ENCODE results near the gene CNTNAP5.
"Not testable (repeated sequence)": the region's sequence is repeated elsewhere in the genome, so short reads cannot be mapped to it uniquely, and the experiment has no call there.

The CNTNAP5 gene

GRCh38 chr2:124328397-124328796 is 303.3 kb downstream of the CNTNAP5 start:
- H3K27me3 ChIP-seq (ENCODE audit: control insufficient read depth, insufficient read depth, low read length) = no peaks in the 10 kb centered on the region
- H3K4me2 ChIP-seq (ENCODE audit: low read length) = no peak overlapping the region
- H3K4me3 ChIP-seq (ENCODE audit: low read length) = no peak overlapping the region

GRCh38 chr2:124333784-124334183 is 308.7 kb downstream of the CNTNAP5 start:
- no peaks in the 10 kb centered on the region for H3K36me3 ChIP-seq (ENCODE audit: insufficient read depth, low read length)
- no peak overlapping the region for H3K9ac ChIP-seq (ENCODE audit: low read depth, low read length)
- H3K4me1 ChIP-seq (ENCODE audit: control insufficient read depth, insufficient read depth, low read length) = no peaks in the 10 kb centered on the region
- H3K27me3 ChIP-seq (ENCODE audit: control insufficient read depth, insufficient read depth, low read length) = no peaks in the 10 kb centered on the region
- no peak overlapping the region for H3K4me2 ChIP-seq (ENCODE audit: low read length)
- H3K9me3 ChIP-seq (replicated peaks; ENCODE audit: low read length) = no peaks in the 10 kb centered on the region
- H3K4me3 ChIP-seq (ENCODE audit: low read length) = no peak overlapping the region

More at GRCh38 chr2:124328397-124328796, 303.3 kb downstream of the CNTNAP5 start:
- H3K9ac ChIP-seq (ENCODE audit: low read depth, low read length) = no peak overlapping the region
- no peaks in the 10 kb centered on the region for H3K36me3 ChIP-seq (ENCODE audit: insufficient read depth, low read length)
- no peaks in the 10 kb centered on the region for H3K4me1 ChIP-seq (ENCODE audit: control insufficient read depth, insufficient read depth, low read length)
- H3K9me3 ChIP-seq (replicated peaks; ENCODE audit: low read length) = peaks cover 5% of the 10 kb centered on the region

GRCh38 chr2:124335058-124335457 is 310.0 kb downstream of the CNTNAP5 start:
- Histone ChIP-seq H3K9ac (ENCODE audit: low read depth, low read length) (no peak overlapping the region), H3K4me1 (ENCODE audit: control insufficient read depth, insufficient read depth, low read length) (no peaks in the 10 kb centered on the region), H3K9me3 (replicated peaks; ENCODE audit: low read length) (no peaks in the 10 kb centered on the region), H3K4me3 (ENCODE audit: low read length) (no peak overlapping the region), H3K36me3 (ENCODE audit: insufficient read depth, low read length) (no peaks in the 10 kb centered on the region), H3K27me3 (ENCODE audit: control insufficient read depth, insufficient read depth, low read length) (no peaks in the 10 kb centered on the region), H3K4me2 (ENCODE audit: low read length) (no peak overlapping the region)

- Histone ChIP-seq H3K27me3 (ENCODE audit: control insufficient read depth, insufficient read depth, low read length) (no peaks in the 10 kb centered on the region), H3K4me2 (ENCODE audit: low read length) (no peak overlapping the region), H3K4me3 (ENCODE audit: low read length) (no peak overlapping the region), H3K9ac (ENCODE audit: low read depth, low read length) (no peak overlapping the region), H3K36me3 (ENCODE audit: insufficient read depth, low read length) (no peaks in the 10 kb centered on the region), H3K4me1 (ENCODE audit: control insufficient read depth, insufficient read depth, low read length) (no peaks in the 10 kb centered on the region), H3K9me3 (replicated peaks; ENCODE audit: low read length) (no peaks in the 10 kb centered on the region)
These were observed 314.6 kb downstream of the CNTNAP5 start for GRCh38 chr2:124339709-124340108.

- Histone ChIP-seq H3K36me3 (ENCODE audit: insufficient read depth, low read length) (no peaks in the 10 kb centered on the region), H3K27me3 (ENCODE audit: control insufficient read depth, insufficient read depth, low read length) (no peaks in the 10 kb centered on the region), H3K4me2 (ENCODE audit: low read length) (no peak overlapping the region), H3K9ac (ENCODE audit: low read depth, low read length) (no peak overlapping the region), H3K9me3 (replicated peaks; ENCODE audit: low read length) (peaks cover under 1% of the 10 kb centered on the region), H3K4me1 (ENCODE audit: control insufficient read depth, insufficient read depth, low read length) (no peaks in the 10 kb centered on the region), H3K4me3 (ENCODE audit: low read length) (no peak overlapping the region)
These were observed 318.9 kb downstream of the CNTNAP5 start for GRCh38 chr2:124343827-124344498.

- Histone ChIP-seq H3K9ac (ENCODE audit: low read depth, low read length) (no peak overlapping the region), H3K27me3 (ENCODE audit: control insufficient read depth, insufficient read depth, low read length) (no peaks in the 10 kb centered on the region), H3K36me3 (ENCODE audit: insufficient read depth, low read length) (no peaks in the 10 kb centered on the region), H3K4me1 (ENCODE audit: control insufficient read depth, insufficient read depth, low read length) (no peaks in the 10 kb centered on the region), H3K4me3 (ENCODE audit: low read length) (no peak overlapping the region), H3K9me3 (replicated peaks; ENCODE audit: low read length) (peaks cover 4% of the 10 kb centered on the region), H3K4me2 (ENCODE audit: low read length) (no peak overlapping the region)
These were observed 322.1 kb downstream of the CNTNAP5 start for GRCh38 chr2:124347209-124347608.

GRCh38 chr2:124353656-124354055 is 328.6 kb downstream of the CNTNAP5 start:
- H3K27me3 ChIP-seq (ENCODE audit: control insufficient read depth, insufficient read depth, low read length) = no peaks in the 10 kb centered on the region
- peaks cover 8% of the 10 kb centered on the region for H3K9me3 ChIP-seq (replicated peaks; ENCODE audit: low read length)
- no peak overlapping the region for H3K4me3 ChIP-seq (ENCODE audit: low read length)
- H3K4me2 ChIP-seq (ENCODE audit: low read length) = no peak overlapping the region
- no peaks in the 10 kb centered on the region for H3K36me3 ChIP-seq (ENCODE audit: insufficient read depth, low read length)
- H3K4me1 ChIP-seq (ENCODE audit: control insufficient read depth, insufficient read depth, low read length) = no peaks in the 10 kb centered on the region
- H3K9ac ChIP-seq (ENCODE audit: low read depth, low read length) = no peak overlapping the region

GRCh38 chr2:124354466-124354865 is 329.4 kb downstream of the CNTNAP5 start:
- no peaks in the 10 kb centered on the region for H3K36me3 ChIP-seq (ENCODE audit: insufficient read depth, low read length)
- H3K4me2 ChIP-seq (ENCODE audit: low read length) = no peak overlapping the region
- H3K4me1 ChIP-seq (ENCODE audit: control insufficient read depth, insufficient read depth, low read length) = no peaks in the 10 kb centered on the region
- peaks cover 4% of the 10 kb centered on the region for H3K9me3 ChIP-seq (replicated peaks; ENCODE audit: low read length)
- no peaks in the 10 kb centered on the region for H3K27me3 ChIP-seq (ENCODE audit: control insufficient read depth, insufficient read depth, low read length)
- H3K4me3 ChIP-seq (ENCODE audit: low read length) = no peak overlapping the region
- no peak overlapping the region for H3K9ac ChIP-seq (ENCODE audit: low read depth, low read length)

- not testable (repeated sequence) for H3K9me3 ChIP-seq (replicated peaks; ENCODE audit: low read length); H3K4me2 ChIP-seq (ENCODE audit: low read length)
These were observed 336.9 kb downstream of the CNTNAP5 start for GRCh38 chr2:124361966-124362365.

GRCh38 chr2:124369181-124369580 is 344.1 kb downstream of the CNTNAP5 start:
- Histone ChIP-seq H3K4me1 (ENCODE audit: control insufficient read depth, insufficient read depth, low read length) (no peaks in the 10 kb centered on the region), H3K27me3 (ENCODE audit: control insufficient read depth, insufficient read depth, low read length) (no peaks in the 10 kb centered on the region), H3K36me3 (ENCODE audit: insufficient read depth, low read length) (no peaks in the 10 kb centered on the region), H3K9me3 (replicated peaks; ENCODE audit: low read length) (peaks cover 3% of the 10 kb centered on the region), H3K4me2 (ENCODE audit: low read length) (no peak overlapping the region), H3K4me3 (ENCODE audit: low read length) (no peak overlapping the region), H3K9ac (ENCODE audit: low read depth, low read length) (no peak overlapping the region)

More at GRCh38 chr2:124361966-124362365, 336.9 kb downstream of the CNTNAP5 start:
- H3K4me3 ChIP-seq (ENCODE audit: low read length); H3K27me3 ChIP-seq (ENCODE audit: control insufficient read depth, insufficient read depth, low read length); H3K4me1 ChIP-seq (ENCODE audit: control insufficient read depth, insufficient read depth, low read length); H3K36me3 ChIP-seq (ENCODE audit: insufficient read depth, low read length); H3K9ac ChIP-seq (ENCODE audit: low read depth, low read length): not testable (repeated sequence)

- H3K4me1 ChIP-seq (ENCODE audit: control insufficient read depth, insufficient read depth, low read length) = no peaks in the 10 kb centered on the region
- no peak overlapping the region for H3K9ac ChIP-seq (ENCODE audit: low read depth, low read length)
- no peaks in the 10 kb centered on the region for H3K36me3 ChIP-seq (ENCODE audit: insufficient read depth, low read length)
- peaks cover 7% of the 10 kb centered on the region for H3K9me3 ChIP-seq (replicated peaks; ENCODE audit: low read length)
- no peak overlapping the region for H3K4me3 ChIP-seq (ENCODE audit: low read length)
- no peak overlapping the region for H3K4me2 ChIP-seq (ENCODE audit: low read length)
- no peaks in the 10 kb centered on the region for H3K27me3 ChIP-seq (ENCODE audit: control insufficient read depth, insufficient read depth, low read length)
These were observed 355.2 kb downstream of the CNTNAP5 start for GRCh38 chr2:124380221-124380749.

- no peak overlapping the region for H3K4me3 ChIP-seq (ENCODE audit: low read length)
- no peaks in the 10 kb centered on the region for H3K27me3 ChIP-seq (ENCODE audit: control insufficient read depth, insufficient read depth, low read length)
- H3K9me3 ChIP-seq (replicated peaks; ENCODE audit: low read length) = peaks cover 7% of the 10 kb centered on the region
- H3K36me3 ChIP-seq (ENCODE audit: insufficient read depth, low read length) = no peaks in the 10 kb centered on the region
- H3K9ac ChIP-seq (ENCODE audit: low read depth, low read length) = no peak overlapping the region
- H3K4me1 ChIP-seq (ENCODE audit: control insufficient read depth, insufficient read depth, low read length) = no peaks in the 10 kb centered on the region
- no peak overlapping the region for H3K4me2 ChIP-seq (ENCODE audit: low read length)
These were observed 357.1 kb downstream of the CNTNAP5 start for GRCh38 chr2:124382067-124382618.
